Testis (tissue), 3 donors: Measurements from ENCODE around the gene CLTA. TPM values are rescaled to one million over a fixed set of nuclear protein-coding genes. Genes with fewer than 3 reads are reported as not detected.

Source experiments
- DNase-seq: peaks from one replicate; pipeline ENCODE4 v3.0.0-alpha.2; 2019
- H3K27ac ChIP-seq, 2 donors: fragments of 200-600 bp; sonication (generic); one replicate each; pipeline ENCODE4 v1.5.1; 2019
- H3K27me3 ChIP-seq: fragments of 200-600 bp; sonication (generic); one replicate; pipeline ENCODE4 v1.5.1; 2019
- H3K36me3 ChIP-seq: fragments of 200-600 bp; sonication (generic); one replicate; pipeline ENCODE4 v1.5.1; 2017; ENCODE audit warnings: low read depth; ENCODE audit errors: missing control alignments
- H3K4me1 ChIP-seq: fragments of 200-600 bp; sonication (generic); one replicate; pipeline ENCODE4 v1.5.1; 2019
- H3K4me3 ChIP-seq, 2 donors: fragments of 200-600 bp; sonication (generic); one replicate each; pipeline ENCODE4 v1.5.1; 2017 to 2019
- H3K9me3 ChIP-seq: fragments of 200-600 bp; sonication (generic); one replicate; pipeline ENCODE4 v1.5.1; 2017
- POLR2A ChIP-seq: fragments of 450-650 bp; IDR thresholded peaks from one replicate; pipeline ENCODE4 v1.6.1; 2017; ENCODE audit warnings: antibody characterized with exemption, mild to moderate bottlenecking, moderate library complexity
- WGBS, 2 donors: methylation state at CpG; one replicate each; pipeline ENCODE4 v1.1.5; 2018; 5-methylcytosine and 5-hydroxymethylcytosine counted together
- intact Hi-C: fragments of 100-400 bp; cut with DNase I; formaldehyde crosslinking; loops from one replicate; pipeline ENCODE4 v1.15.1; 2023; ENCODE audit warnings: low total_unique reads
- polyA plus RNA-seq: library from polyadenylated mRNA; stranded (reverse); fragments of 350-450 nt; fragmentation: Illumina TruSeq; extraction: RNeasy Lipid Tissue Mini Kit (QIAGEN cat#74804); gene quantifications from one replicate; pipeline ENCODE4 v1.2.3, GENCODE V29; 2014; ENCODE audit warnings: low read depth, low replicate concordance; ENCODE audit not compliant: insufficient read depth
- total RNA-seq, 2 donors: library from RNA; depleted of rRNA; stranded (reverse); fragments of >200 nt; gene quantifications; one replicate each; pipeline ENCODE4 v1.2.3, GENCODE V29; 2016
- TF ChIP-seq, protein P1 (sequence below), 3 experiments: fragments of 450-650 bp in 2 of 3; fragments of 200-600 bp in 1 of 3; sonication (generic) in 1 of 3; IDR thresholded peaks; one replicate each; pipeline ENCODE4 v1.5.1; 2016 to 2019; ENCODE audit warnings: antibody characterized with exemption in 3 of 3, mild to moderate bottlenecking in 2 of 3, moderate library complexity in 1 of 3

CLTA gene
- total and polyA plus RNA-seq, 3 donors from 2014 or later, result 135 to 208 (median 168) TPM

DNA sequence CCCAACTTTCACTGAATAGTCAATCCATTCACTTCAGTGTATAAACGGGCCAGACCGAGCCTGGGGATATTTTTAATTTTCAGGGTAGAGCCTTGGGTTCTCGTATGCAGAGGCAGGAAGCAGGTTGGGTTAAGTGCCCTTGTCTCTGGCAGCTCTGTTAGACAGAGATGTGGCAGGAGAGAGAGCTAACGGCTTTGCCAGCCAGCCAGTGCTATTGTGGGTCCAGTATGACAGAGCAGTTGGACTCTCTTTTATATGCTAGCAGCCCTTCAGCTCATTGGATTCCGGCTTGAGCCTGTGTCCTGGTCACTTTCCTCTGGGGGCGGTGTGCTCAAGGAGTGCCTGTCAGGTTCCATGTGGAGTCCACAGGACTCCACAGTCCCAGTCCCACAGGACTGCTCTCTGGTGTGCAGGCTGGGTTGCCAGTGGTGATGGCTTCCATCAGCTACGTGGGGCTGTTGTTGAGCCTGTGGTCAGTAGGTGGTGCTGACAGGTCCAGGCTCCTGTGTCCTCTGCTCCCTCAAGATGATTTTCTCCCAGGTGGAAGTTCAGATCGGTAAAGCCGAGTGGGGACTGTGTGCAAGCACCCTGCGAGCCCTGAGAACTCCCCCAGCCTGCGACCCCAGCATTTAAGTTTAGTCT, 14.3 kb downstream of the CLTA start:
- Histone ChIP-seq H3K27me3 (no peaks in the 10 kb centered on the region), H3K27ac (no peak overlapping the region), H3K36me3 (no peaks in the 10 kb centered on the region), H3K9me3 (no peaks in the 10 kb centered on the region), H3K4me1 (peaks cover 6% of the 10 kb centered on the region), H3K4me3 (no peak overlapping the region)
- TF ChIP-seq, protein P1, sequence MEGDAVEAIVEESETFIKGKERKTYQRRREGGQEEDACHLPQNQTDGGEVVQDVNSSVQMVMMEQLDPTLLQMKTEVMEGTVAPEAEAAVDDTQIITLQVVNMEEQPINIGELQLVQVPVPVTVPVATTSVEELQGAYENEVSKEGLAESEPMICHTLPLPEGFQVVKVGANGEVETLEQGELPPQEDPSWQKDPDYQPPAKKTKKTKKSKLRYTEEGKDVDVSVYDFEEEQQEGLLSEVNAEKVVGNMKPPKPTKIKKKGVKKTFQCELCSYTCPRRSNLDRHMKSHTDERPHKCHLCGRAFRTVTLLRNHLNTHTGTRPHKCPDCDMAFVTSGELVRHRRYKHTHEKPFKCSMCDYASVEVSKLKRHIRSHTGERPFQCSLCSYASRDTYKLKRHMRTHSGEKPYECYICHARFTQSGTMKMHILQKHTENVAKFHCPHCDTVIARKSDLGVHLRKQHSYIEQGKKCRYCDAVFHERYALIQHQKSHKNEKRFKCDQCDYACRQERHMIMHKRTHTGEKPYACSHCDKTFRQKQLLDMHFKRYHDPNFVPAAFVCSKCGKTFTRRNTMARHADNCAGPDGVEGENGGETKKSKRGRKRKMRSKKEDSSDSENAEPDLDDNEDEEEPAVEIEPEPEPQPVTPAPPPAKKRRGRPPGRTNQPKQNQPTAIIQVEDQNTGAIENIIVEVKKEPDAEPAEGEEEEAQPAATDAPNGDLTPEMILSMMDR (IDR thresholded peaks at IDR 0.05), result no peak
- no peak for TF ChIP-seq POLR2A
- DNase-seq, result peak; percentile 46
- intact Hi-C loops, result no loop called here
- 82 to 85% methylated on average over 7 to 11 of the region's 11 CpGs for WGBS, 2 donors

DNA sequence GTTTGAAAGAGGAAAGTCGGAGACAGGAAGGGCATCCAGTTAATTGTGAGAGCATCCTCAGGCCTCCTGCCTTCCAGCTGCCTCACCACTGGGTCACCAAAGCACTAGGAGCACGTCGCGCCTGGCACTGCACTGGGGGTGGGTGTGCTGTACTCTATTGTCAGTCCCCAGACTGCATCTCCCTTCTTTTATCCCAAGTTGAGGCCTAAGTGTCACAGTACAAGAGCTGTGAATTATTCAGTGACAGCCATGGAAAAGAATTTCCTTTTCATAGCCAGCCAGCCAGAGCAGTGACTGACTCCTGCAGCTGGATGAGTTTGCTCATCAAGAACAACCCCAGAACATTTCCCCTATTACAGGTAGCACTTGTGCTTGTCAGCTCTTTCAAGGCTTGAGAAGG, 16.3 kb downstream of the CLTA start:
- H3K36me3 ChIP-seq, result no peaks in the 10 kb centered on the region
- peaks cover 17% of the 10 kb centered on the region for H3K4me1 ChIP-seq
- H3K27me3 ChIP-seq, result no peaks in the 10 kb centered on the region
- H3K27ac ChIP-seq, result peak overlapping the region in 1 of 2 donors; percentile 44
- intact Hi-C loops, result no loop called here
- H3K4me3 ChIP-seq, result no peak overlapping the region
- WGBS, 2 donors, result 72 to 75% methylated on average over 4 of the region's 4 CpGs
- TF ChIP-seq, protein P1 (IDR thresholded peaks at IDR 0.05), result no peak
- no peak for TF ChIP-seq POLR2A
- DNase-seq, result no peak
- H3K9me3 ChIP-seq, result no peaks in the 10 kb centered on the region

- Histone ChIP-seq H3K4me1 (peaks cover 17% of the 10 kb centered on the region), H3K27me3 (no peaks in the 10 kb centered on the region), H3K9me3 (no peaks in the 10 kb centered on the region), H3K36me3 (no peaks in the 10 kb centered on the region), H3K27ac (peak overlapping the region in 1 of 2 donors; percentile 44), H3K4me3 (no peak overlapping the region)
- 38 to 54% methylated on average over 1 of the region's 1 CpG for WGBS, 2 donors
- intact Hi-C loops, result no loop called here
- DNase-seq, result no peak
- TF ChIP-seq, protein P1 (IDR thresholded peaks at IDR 0.05), result no peak
- TF ChIP-seq POLR2A, result no peak
These were observed 16.9 kb downstream of the CLTA start for GRCh38 chr9:36207546-36208012.

DNA sequence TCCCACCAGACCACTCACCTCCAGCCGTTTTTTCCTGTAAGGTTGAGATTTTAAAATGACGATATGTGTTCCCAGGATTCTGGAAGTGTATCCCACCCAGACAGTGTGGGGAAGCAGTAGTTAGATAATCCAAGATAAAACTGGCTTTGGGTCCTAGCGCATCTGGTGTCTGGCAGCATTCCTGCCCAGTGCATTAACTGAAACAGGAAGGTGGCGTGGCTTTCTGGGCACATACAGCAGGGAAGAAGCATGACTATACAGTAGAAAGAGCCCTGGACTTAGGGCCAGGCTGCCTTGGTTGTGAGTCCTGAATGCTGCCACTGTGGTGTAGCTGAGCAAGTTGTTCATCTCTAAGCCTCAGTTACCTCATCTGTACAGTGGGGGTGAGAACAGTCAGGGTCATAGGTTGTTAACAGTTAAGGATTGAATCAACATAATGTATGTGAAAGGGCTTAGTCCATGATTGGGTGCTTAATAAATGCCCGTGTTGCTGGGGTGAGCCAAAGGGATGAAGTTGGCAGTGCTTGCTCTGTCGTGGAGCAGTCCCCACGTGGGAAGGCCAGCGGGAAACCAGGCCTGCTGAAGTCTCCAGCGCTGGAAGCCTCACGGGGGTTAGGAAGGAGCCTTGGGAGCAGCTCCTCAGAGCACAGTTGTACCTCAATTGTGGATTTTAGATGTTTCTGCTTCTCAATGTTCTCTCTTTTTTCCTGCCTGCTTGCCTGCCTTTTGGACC, 18.0 kb downstream of the CLTA start:
- TF ChIP-seq, protein P1 (IDR thresholded peaks at IDR 0.05), result no peak
- no peak for TF ChIP-seq POLR2A
- no peak for DNase-seq
- intact Hi-C loops, result no loop called here

More for the DNA sequence above, 18.0 kb downstream of the CLTA start:
- H3K36me3 ChIP-seq, result no peaks in the 10 kb centered on the region
- 79 to 83% methylated on average over 9 to 10 of the region's 10 CpGs for WGBS, 2 donors
- no peaks in the 10 kb centered on the region for H3K27me3 ChIP-seq
- H3K4me1 ChIP-seq, result peaks cover 17% of the 10 kb centered on the region
- H3K27ac ChIP-seq, result no peak overlapping the region
- no peak overlapping the region for H3K4me3 ChIP-seq
- H3K9me3 ChIP-seq, result no peaks in the 10 kb centered on the region
